GM23338 (cell line): ENCODE results near the gene EVX2.

Experiments used
- CREB1 ChIP-seq: fragments of 250-450 bp; sonication (Bioruptor Pico); IDR thresholded peaks from 2 replicates; pipeline ENCODE4 v1.5.0; 2020; ENCODE audit warnings: low read depth, mild to moderate bottlenecking, moderate library complexity
- CTCF ChIP-seq, 2 experiments: fragments of 200-600 bp in 1 of 2; sonication (generic) in 1 of 2; conservative IDR thresholded peaks; 2 replicates each; pipeline versions ENCODE4 v1.5.1 to v1.6.1; 2016 to 2017; ENCODE audit warnings: antibody characterized with exemption in 2 of 2, low read depth in 2 of 2, mild to moderate bottlenecking in 2 of 2, moderate library complexity in 1 of 2
- EZH2 ChIP-seq: fragments of 200-600 bp; sonication (generic); IDR thresholded peaks from one replicate; pipeline ENCODE4 v1.8.0; 2017; ENCODE audit warnings: antibody characterized with exemption, mild to moderate bottlenecking, low read depth; ENCODE audit not compliant: unreplicated experiment
- EZH2phosphoT487 ChIP-seq: fragments of 200-600 bp; sonication (generic); IDR thresholded peaks from one replicate; pipeline ENCODE4 v1.8.1; 2018; ENCODE audit warnings: antibody characterized with exemption; ENCODE audit not compliant: unreplicated experiment
- JUNB ChIP-seq: IDR thresholded peaks from one replicate; pipeline ENCODE4 v1.6.1; 2016; ENCODE audit warnings: antibody characterized with exemption; ENCODE audit not compliant: unreplicated experiment
- NANOG ChIP-seq: IDR thresholded peaks from 2 replicates; pipeline ENCODE4 v1.6.1; 2016; ENCODE audit warnings: antibody characterized with exemption, borderline replicate concordance
- POLR2AphosphoS5 ChIP-seq: IDR thresholded peaks from 2 replicates; pipeline ENCODE4 v1.6.1; 2016; ENCODE audit warnings: antibody characterized with exemption, low read depth
- REST ChIP-seq: IDR thresholded peaks from one replicate; pipeline ENCODE4 v1.6.1; 2018; ENCODE audit warnings: antibody characterized with exemption; ENCODE audit not compliant: unreplicated experiment
- TF ChIP-seq, protein P1 (sequence below): fragments of 250-450 bp; sonication (Bioruptor Pico); IDR thresholded peaks from 2 replicates; pipeline ENCODE4 v1.5.0; 2020; ENCODE audit warnings: mild to moderate bottlenecking, moderate library complexity

- TF ChIP-seq REST, result no peak
- no peak for TF ChIP-seq EZH2
- no peak for TF ChIP-seq CTCF (conservative IDR thresholded peaks at IDR 0.05; ENCODE audit: low read depth in 2 of 2)
- TF ChIP-seq POLR2AphosphoS5, result no peak
- no peak for TF ChIP-seq CREB1 (CRISPR knock-in tag)
- no peak for TF ChIP-seq EZH2phosphoT487
- TF ChIP-seq JUNB, result no peak
- TF ChIP-seq NANOG, result no peak
- TF ChIP-seq, protein P1, sequence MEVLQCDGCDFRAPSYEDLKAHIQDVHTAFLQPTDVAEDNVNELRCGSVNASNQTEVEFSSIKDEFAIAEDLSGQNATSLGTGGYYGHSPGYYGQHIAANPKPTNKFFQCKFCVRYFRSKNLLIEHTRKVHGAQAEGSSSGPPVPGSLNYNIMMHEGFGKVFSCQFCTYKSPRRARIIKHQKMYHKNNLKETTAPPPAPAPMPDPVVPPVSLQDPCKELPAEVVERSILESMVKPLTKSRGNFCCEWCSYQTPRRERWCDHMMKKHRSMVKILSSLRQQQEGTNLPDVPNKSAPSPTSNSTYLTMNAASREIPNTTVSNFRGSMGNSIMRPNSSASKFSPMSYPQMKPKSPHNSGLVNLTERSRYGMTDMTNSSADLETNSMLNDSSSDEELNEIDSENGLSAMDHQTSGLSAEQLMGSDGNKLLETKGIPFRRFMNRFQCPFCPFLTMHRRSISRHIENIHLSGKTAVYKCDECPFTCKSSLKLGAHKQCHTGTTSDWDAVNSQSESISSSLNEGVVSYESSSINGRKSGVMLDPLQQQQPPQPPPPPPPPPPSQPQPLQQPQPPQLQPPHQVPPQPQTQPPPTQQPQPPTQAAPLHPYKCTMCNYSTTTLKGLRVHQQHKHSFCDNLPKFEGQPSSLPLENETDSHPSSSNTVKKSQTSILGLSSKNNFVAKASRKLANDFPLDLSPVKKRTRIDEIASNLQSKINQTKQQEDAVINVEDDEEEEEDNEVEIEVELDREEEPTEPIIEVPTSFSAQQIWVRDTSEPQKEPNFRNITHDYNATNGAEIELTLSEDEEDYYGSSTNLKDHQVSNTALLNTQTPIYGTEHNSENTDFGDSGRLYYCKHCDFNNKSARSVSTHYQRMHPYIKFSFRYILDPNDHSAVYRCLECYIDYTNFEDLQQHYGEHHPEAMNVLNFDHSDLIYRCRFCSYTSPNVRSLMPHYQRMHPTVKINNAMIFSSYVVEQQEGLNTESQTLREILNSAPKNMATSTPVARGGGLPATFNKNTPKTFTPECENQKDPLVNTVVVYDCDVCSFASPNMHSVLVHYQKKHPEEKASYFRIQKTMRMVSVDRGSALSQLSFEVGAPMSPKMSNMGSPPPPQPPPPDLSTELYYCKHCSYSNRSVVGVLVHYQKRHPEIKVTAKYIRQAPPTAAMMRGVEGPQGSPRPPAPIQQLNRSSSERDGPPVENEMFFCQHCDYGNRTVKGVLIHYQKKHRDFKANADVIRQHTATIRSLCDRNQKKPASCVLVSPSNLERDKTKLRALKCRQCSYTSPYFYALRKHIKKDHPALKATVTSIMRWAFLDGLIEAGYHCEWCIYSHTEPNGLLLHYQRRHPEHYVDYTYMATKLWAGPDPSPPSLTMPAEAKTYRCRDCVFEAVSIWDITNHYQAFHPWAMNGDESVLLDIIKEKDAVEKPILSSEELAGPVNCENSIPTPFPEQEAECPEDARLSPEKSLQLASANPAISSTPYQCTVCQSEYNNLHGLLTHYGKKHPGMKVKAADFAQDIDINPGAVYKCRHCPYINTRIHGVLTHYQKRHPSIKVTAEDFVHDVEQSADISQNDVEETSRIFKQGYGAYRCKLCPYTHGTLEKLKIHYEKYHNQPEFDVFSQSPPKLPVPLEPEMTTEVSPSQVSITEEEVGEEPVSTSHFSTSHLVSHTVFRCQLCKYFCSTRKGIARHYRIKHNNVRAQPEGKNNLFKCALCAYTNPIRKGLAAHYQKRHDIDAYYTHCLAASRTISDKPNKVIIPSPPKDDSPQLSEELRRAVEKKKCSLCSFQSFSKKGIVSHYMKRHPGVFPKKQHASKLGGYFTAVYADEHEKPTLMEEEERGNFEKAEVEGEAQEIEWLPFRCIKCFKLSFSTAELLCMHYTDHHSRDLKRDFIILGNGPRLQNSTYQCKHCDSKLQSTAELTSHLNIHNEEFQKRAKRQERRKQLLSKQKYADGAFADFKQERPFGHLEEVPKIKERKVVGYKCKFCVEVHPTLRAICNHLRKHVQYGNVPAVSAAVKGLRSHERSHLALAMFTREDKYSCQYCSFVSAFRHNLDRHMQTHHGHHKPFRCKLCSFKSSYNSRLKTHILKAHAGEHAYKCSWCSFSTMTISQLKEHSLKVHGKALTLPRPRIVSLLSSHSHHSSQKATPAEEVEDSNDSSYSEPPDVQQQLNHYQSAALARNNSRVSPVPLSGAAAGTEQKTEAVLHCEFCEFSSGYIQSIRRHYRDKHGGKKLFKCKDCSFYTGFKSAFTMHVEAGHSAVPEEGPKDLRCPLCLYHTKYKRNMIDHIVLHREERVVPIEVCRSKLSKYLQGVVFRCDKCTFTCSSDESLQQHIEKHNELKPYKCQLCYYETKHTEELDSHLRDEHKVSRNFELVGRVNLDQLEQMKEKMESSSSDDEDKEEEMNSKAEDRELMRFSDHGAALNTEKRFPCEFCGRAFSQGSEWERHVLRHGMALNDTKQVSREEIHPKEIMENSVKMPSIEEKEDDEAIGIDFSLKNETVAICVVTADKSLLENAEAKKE (CRISPR knock-in tag), result no peak
Observed at GRCh38 chr2:176027806-176028205, 56.0 kb downstream of the EVX2 start.
